HG03060 (cell line): ENCODE data around the gene INKA1.
"Not testable (repeated sequence)": the region's sequence is repeated elsewhere in the genome, so short reads cannot be mapped to it uniquely, and the experiment has no call there.

Source experiments
- ATAC-seq: cut with Tn5 transposase; IDR thresholded peaks from one replicate; pipeline ENCODE4 v1.9.1; 2021; ENCODE audit warnings: low read depth, moderate number of reproducible peaks; ENCODE audit not compliant: unreplicated experiment

Gene INKA1

DNA sequence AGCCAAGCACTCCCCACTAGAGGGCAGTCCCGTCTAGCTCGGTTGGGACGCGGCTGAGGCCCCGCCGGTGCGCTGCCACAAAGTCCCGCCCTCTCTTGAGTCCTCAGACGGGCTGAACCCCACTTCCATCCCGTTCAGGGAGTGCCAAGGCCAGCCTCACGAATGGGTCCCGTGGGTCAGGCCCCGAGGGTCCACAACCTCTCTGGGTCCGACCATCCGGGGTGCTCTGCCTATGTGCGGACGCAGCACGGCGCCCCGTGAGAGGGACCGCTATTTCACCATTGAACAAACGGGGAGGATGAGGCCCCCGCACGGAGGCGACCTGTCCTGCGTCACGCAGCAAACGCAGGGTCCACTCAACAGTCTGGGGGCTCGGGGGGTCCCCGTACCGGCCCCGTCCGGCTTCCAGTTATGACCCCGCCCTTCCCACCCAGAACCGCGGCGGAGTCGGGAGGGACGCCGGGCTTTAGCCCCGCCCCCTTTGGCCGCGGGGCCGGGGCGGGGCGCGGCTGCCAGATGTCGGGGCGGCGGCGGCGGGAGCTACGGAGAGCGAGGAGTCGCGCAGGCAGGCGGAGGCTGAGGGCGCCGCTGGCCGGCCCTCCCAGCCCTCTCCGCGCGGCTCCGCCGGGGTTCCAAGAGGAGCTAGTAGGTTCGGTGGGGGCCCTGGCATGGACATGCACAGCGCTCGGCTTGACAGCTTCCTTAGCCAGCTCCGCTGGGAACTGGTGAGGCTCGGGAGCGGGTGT lies at the start of gene INKA1:
Gene INKA1 (plus strand): TSS at position 543 of the 746 bp plus-strand sequence. CDS start 132 bp downstream, at position 675.
- no peak for ATAC-seq

GRCh38 chr3:49754536-49754935 lies 48.5 kb upstream of the INKA1 start:
- ATAC-seq = no peak

- no peak for ATAC-seq
Observed at GRCh38 chr3:49756036-49756435, 47.0 kb upstream of the INKA1 start.

DNA sequence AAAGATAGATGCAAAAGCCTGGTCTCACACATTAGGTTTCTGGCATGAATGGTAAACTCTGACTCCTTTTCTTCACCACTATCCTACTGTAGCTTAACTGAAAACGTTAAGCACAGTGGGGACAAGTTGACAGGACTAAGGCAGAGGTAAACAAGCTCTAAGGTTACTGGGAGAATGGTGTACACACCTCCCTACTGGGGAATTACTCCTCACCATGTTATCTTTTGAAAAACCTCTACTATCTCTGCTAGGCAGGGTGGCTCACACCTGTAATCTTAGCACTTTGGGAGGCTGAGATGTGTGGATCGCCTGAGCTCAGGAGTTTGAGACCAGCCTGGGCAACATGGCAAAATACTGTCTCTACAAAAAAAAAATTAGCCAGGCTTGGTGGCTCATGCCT lies 45.9 kb upstream of the INKA1 start:
- no peak for ATAC-seq

GRCh38 chr3:49759226-49759625 lies 43.8 kb upstream of the INKA1 start:
- no peak for ATAC-seq

DNA sequence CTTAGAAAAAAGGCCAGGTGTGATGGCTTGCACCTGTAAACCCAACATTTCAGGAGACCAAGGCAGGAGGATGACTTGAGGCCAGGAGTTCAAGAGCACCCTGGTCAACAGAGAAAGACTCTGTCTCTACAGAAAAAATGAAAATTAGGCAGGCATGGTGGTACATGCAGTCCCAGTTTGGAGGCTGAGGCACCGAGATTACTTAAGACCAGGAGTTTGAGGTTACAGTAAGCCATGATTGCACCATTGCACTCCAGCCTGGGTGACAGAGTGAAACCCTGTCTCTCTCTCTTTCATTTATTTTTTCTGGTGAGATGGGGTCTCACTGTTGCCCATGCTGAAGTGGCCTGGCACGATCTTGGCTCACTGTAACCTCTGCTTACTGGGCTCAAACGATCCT lies 41.4 kb upstream of the INKA1 start:
- ATAC-seq = no peak

DNA sequence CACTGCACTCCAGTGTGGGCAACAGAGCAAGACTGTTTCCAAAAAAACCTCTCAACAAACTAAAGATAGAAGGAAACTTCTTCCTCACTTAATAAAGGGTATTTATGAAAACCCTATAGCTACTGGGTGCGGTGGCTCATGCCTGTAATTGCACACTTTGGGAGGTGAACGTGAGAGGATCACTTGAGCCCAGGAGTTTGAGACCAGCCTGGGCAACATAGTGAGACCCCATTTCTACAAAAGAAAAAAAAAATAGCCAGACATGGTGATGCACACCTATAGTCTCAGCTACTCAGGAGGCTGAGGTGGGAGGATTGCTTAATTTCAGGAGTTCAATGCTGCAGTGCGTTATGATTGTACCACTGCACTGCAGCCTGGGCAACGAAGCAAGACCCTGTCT lies 39.1 kb upstream of the INKA1 start:
- ATAC-seq = no peak

DNA sequence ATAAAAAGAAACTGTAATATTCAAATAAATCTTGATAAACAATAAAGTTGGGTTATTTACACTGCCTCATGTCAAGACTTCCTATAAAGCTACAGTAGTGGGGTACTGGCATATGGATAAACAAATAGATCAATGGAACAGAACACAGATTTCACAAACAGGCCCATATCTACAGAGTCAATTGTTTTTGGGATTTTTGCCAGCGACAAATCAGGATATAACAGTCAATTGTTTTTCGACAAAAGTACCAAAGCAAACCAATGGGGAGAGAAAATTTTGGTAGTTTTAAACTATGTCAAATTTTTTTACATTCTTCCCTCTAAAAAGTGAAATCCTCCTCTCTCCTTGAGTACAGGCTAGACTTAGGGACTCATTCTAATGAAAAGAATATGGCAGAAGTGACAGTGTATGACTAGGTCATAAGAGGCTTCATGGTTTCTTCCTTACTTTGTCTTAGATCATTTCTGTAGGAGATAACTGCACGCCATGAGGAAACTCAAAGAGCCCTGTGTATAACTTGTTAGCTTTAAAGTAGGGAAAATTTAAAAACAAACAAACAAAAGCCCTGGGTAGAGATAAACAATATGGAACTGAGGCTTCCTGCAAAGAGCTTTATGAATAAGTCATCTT lies 33.7 kb upstream of the INKA1 start:
- ATAC-seq = no peak

DNA sequence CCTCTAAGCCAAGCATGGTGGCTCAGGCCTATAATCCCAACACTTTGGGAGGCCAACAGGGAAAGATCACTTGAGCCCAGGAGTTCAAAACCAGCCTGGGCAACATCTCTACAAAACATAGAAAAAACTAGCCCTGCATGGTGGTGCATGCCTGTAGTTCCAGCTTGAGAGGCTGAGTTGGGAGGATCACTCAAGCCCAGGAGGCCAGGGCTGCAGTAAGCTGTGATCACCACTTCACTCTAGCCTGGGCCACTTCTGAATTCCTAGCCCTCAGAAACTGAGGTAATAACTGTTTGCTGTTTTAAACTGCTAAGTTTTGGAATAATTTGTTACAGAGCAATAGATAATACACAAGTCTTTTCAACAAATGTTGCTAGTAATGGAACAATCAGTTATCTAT lies 33.1 kb upstream of the INKA1 start:
- no peak for ATAC-seq

GRCh38 chr3:49771340-49771938 lies 31.6 kb upstream of the INKA1 start:
- ATAC-seq = no peak

- no peak for ATAC-seq
Observed at GRCh38 chr3:49772703-49773102, 30.4 kb upstream of the INKA1 start.

GRCh38 chr3:49775538-49775937 lies 27.5 kb upstream of the INKA1 start:
- ATAC-seq = no peak

DNA sequence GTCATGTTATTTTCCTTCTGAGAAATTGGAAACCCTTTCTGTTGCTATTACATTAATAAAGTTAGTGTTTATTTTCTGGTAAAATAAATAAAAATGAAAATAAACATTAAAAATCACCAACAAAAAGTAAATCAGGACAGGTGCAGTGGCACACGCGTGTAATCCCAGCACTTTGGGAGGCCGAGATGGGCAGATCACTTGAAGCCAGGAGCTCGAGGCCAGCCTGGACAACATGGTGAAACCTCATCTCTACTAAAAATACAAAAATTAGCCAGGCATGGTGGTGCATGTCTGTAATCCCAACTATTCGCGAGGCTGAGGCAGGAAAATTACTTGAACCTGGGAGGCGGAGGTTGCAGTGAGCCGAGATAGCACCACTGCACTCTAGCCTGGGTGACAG lies 27.0 kb upstream of the INKA1 start:
- ATAC-seq = not testable (repeated sequence)

DNA sequence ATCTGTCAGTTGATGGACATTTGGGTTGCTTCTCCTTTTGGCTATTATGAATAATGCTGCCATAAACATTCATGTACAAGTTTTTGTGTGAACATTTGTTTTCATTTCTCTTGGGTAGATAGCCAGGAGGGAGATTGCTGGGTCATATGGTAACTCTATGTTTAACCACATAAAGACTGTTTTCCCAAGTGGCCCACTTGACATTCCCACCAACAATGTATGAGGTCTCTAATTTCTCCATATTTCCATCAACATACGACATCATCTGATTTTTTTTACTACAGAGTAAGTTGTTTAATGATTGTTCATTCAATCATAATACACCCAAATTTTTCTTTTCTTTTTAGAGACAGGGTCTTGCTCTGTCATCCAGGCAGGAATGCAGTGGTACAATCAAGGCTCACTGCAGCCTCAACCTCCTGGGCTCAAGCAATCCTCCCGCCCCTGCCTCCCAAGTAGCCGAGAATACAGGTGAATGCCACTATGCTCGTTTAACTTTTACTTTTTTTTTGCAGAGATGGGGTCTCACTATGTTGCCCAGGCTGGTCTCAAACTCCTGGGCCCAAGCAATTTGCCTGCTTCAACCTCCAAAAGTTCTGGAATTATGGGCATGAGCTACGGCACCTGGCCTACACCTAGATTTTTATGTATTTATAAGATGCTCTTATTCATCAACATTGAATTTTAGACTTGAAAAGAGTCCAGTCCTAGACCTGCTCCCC lies 23.5 kb upstream of the INKA1 start:
- ATAC-seq = no peak

DNA sequence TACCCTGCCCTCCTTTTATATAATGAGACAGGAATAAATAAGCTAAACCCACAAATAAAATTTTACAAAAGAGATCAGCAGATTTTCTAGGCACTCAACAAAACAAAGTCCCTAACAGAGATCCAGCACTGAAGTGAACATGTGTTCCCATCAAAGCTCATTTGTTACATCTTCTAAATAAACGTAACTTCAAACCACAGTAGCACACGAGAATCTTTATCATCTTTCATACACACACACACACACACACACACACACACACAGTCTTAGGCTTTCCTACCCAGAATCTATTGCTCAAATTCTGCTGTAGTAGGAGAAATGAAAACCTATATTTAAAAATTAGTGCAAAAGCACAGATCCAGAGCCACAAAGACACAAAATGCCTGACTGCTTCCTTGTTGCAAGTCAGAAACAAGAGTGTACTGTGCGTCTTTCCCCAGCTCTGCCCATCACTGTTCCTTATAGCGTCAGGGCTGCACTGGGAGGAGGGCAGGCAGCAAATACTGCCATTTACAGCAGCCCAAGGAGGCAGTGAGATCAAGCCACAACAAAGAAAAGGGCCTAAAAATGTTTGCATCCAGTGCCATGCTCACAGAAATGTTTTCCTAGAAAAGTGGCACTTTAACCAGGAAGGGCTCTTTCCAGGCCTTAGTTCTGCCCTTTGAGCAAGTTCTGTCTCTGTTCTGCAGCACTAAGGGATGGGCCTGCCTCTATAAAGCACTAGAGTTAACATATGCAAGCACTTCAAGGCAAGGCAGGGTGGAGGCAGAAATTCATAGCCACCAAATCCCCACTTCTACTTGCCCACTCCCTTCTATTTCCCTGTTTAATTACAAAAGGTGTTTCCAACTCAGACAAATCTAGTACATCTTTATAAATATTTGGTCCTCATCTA lies 22.7 kb upstream of the INKA1 start:
- ATAC-seq = no peak

DNA sequence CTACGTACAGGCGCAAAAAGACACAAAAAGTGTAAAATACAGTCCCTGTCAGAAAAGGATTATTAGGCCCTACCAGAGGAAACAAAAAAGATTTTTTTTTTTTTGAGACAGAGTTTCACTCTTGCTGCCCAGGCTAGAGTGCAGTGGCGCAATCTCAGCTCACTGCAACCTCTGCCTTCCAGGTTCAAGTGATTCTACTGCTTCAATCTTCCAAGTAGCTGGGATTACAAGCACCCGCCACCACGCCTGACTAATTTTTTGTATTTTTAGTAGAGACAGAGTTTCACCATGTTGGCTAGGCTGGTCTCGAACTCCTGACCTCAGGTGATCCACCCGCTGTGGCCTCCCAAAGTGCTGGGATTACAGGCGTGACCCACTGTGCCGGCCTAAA lies 22.1 kb upstream of the INKA1 start:
- ATAC-seq = not testable (repeated sequence)

DNA sequence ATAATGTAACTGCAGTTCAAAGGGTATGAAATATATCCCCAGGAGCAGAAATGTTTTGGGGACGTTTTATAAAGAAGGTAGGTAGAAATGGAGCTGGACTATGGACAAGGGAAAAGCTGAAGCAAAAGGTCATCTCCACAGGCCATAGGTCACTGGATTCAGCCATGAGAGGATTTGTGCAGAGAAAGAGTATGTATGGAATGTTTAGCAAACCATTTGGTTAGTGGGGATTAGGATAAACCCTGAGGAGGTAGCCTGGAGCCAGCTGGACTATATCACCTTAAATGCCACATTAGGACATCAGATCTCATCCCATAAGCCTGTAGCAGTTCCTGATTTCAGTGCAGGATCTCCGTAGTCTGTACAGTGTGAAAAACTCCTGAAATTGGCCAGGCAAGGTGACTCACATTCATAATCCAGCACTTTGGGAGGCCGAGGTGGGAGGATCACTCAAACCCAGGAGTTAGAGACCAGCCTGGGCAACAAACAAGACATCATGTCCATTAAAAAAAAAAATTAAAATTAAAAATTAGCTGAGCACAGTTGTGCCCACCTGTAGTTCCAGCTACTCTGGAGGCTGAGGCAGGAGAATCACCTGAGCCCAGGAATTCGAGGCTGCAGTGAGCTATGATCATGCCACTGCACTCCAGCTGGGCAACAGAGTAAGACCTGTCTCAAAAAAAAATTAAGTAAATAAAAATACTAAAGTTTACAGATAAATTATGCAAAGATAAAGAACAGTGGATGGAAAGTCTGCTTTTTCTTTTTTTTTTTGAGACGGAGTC lies 21.5 kb upstream of the INKA1 start:
- no peak for ATAC-seq

DNA sequence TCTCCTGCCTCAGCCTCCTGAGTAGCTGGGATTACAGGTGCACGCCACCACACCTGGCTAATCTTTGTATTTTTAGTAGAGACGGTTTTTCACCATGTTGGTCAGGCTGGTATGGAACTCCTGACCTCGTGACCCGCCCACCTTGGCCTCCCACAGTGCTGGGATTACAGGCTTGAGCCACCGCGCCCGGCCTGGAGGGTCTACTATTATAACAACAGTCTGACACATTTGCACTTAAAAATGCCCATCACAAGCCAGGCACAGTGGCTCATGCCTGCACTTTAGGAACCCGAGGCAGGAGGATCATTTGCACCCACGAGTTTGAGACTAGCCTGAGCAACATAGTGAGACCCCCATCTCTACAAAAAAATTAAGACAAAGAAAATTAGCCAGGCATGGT lies 20.8 kb upstream of the INKA1 start:
- ATAC-seq = not testable (repeated sequence)

DNA sequence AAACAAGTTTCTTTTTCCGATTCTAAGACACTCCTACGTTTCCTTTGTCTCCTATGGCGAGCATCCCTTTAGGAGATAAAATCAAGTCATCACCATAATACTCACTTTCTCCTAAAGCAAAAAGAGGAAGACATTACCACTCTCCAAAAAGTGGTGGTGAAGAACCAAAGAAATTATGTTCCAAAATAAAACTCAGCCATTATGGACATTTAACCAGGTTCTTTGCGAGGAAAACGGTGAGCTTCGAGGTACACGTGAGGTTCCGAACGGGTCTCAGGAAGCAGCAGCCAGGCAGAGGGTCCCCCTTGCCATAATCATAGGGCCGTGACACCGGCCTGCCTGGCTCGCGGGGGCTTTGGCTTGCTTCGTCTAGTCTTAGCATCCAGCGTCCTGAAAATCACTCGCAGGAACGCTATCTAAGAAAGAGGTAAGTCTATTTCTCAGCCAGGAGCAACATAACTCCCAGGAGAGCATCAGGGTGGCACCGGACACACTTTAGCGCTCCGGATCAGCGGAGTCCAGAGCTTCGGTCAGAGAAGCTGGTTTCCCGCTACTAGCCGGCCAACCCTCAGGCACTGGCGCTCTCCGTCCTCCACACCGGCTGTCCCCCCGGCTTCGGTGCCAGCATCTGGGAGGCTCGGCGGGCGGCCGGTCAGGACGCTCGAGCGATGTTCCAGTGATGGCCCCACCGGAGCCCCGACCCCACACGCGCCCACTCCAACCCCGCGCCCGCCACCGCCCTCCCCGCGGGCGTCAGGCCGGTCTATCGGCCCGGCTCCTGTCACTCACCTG lies 17.3 kb upstream of the INKA1 start:
- ATAC-seq = peak; percentile 8
